Trophoblast cell (in vitro differentiated cells and primary cell): ENCODE results near the gene PIGO.
A peak's percentile ranks its signal among the peaks of the same experiment; 100 is the strongest.

Experiments used
- DNase-seq, 2 donors: peaks; one replicate each; pipeline ENCODE4 v3.0.0-alpha.2; 2016
- H2AFZ ChIP-seq: 2 replicates; pipeline ENCODE4 v1.6.1; 2013; ENCODE audit warnings: low read length, moderate library complexity, mild to moderate bottlenecking; ENCODE audit not compliant: insufficient read depth, poor library complexity
- H2AK5ac ChIP-seq: 2 replicates; pipeline ENCODE4 v1.6.1; 2013; ENCODE audit warnings: mild to moderate bottlenecking, low read length
- H2BK120ac ChIP-seq: 2 replicates; pipeline ENCODE4 v1.6.1; 2013; ENCODE audit warnings: low read length, mild to moderate bottlenecking, moderate library complexity; ENCODE audit not compliant: insufficient read depth, poor library complexity
- H2BK12ac ChIP-seq: 2 replicates; pipeline ENCODE4 v1.6.1; 2013; ENCODE audit warnings: mild to moderate bottlenecking, low read length, moderate library complexity
- H2BK5ac ChIP-seq: 2 replicates; pipeline ENCODE4 v1.6.1; 2013; ENCODE audit warnings: low read length, low read depth, moderate library complexity, mild to moderate bottlenecking; ENCODE audit not compliant: poor library complexity
- H3K14ac ChIP-seq: 2 replicates; pipeline ENCODE4 v1.6.1; 2013; ENCODE audit warnings: mild to moderate bottlenecking, low read length
- H3K18ac ChIP-seq: 2 replicates; pipeline ENCODE4 v1.6.1; 2013; ENCODE audit warnings: mild to moderate bottlenecking, low read length
- H3K23ac ChIP-seq: 2 replicates; pipeline ENCODE4 v1.6.1; 2013; ENCODE audit warnings: low read length
- H3K27ac ChIP-seq: 2 replicates; pipeline ENCODE4 v1.5.1; 2013; ENCODE audit warnings: low read depth, mild to moderate bottlenecking, inconsistent platforms, low read length, moderate library complexity
- H3K27me3 ChIP-seq: 2 replicates; pipeline ENCODE4 v1.6.1; 2013; ENCODE audit warnings: inconsistent platforms, mild to moderate bottlenecking, low read length, moderate library complexity; ENCODE audit not compliant: insufficient read depth
- H3K36me3 ChIP-seq, 2 experiments: 1 replicate in 1 of 2; 2 replicates in 1 of 2; pipeline ENCODE4 v1.6.1; 2013; ENCODE audit warnings: low read length in 2 of 2, mild to moderate bottlenecking in 2 of 2, moderate library complexity in 1 of 2; ENCODE audit not compliant: insufficient read depth in 2 of 2, control insufficient read depth in 1 of 2
- H3K4ac ChIP-seq: 2 replicates; pipeline ENCODE4 v1.6.1; 2013; ENCODE audit warnings: low read depth, mild to moderate bottlenecking, low read length, moderate library complexity
- H3K4me1 ChIP-seq, 2 experiments: 1 replicate in 1 of 2; 2 replicates in 1 of 2; pipeline ENCODE4 v1.6.1; 2013; ENCODE audit warnings: low read length in 2 of 2, mild to moderate bottlenecking in 2 of 2, moderate library complexity in 1 of 2; ENCODE audit not compliant: insufficient read depth in 2 of 2, control insufficient read depth in 1 of 2
- H3K4me2 ChIP-seq: 2 replicates; pipeline ENCODE4 v1.6.1; 2013; ENCODE audit warnings: inconsistent platforms, mild to moderate bottlenecking, low read length, moderate library complexity
- H3K4me3 ChIP-seq: 2 replicates; pipeline ENCODE4 v1.5.1; 2013; ENCODE audit warnings: mild to moderate bottlenecking, low read depth, low read length, inconsistent platforms
- H3K79me1 ChIP-seq: one replicate; pipeline ENCODE4 v1.6.1; 2013; ENCODE audit warnings: low read length
- H3K79me2 ChIP-seq: 2 replicates; pipeline ENCODE4 v1.6.1; 2013; ENCODE audit warnings: low read length, mild to moderate bottlenecking; ENCODE audit not compliant: control insufficient read depth, insufficient read depth, poor library complexity
- H3K9ac ChIP-seq: 2 replicates; pipeline ENCODE4 v1.6.1; 2013; ENCODE audit warnings: mild to moderate bottlenecking, low read length
- H3K9me3 ChIP-seq: 2 replicates; pipeline ENCODE4 v1.6.1; 2013; ENCODE audit warnings: low read depth, mild to moderate bottlenecking, control low read depth, inconsistent platforms, low read length; ENCODE audit not compliant: insufficient read depth
- H4K12ac ChIP-seq: 2 replicates; pipeline ENCODE4 v1.6.1; 2013; ENCODE audit warnings: low read depth, mild to moderate bottlenecking, low read length, moderate library complexity
- H4K8ac ChIP-seq: 2 replicates; pipeline ENCODE4 v1.6.1; 2013; ENCODE audit warnings: low read depth, mild to moderate bottlenecking, low read length, moderate library complexity
- H4K91ac ChIP-seq: one replicate; pipeline ENCODE4 v1.6.1; 2013; ENCODE audit warnings: low read depth, mild to moderate bottlenecking, low read length, moderate library complexity
- WGBS: extraction: QIAGEN DNeasy Blood & Tissue Kit; methylation state at CpG from one replicate; pipeline ENCODE4 v1.1.7; 2013; ENCODE audit warnings: missing lambda C conversion rate; ENCODE audit not compliant: insufficient read length, insufficient coverage; ENCODE audit errors: extremely low coverage; 5-methylcytosine and 5-hydroxymethylcytosine counted together

PIGO gene

GRCh38 chr9:35085078-35085477 is 11.3 kb downstream of the PIGO start:
- Histone ChIP-seq H3K4ac (no peak overlapping the region), H3K14ac (no peak overlapping the region), H3K9me3 (no peaks in the 10 kb centered on the region), H3K23ac (no peak overlapping the region), H2AFZ (no peak overlapping the region), H3K4me3 (no peak overlapping the region), H2BK120ac (no peak overlapping the region), H2BK5ac (no peak overlapping the region), H4K91ac (no peak overlapping the region), H3K27me3 (no peaks in the 10 kb centered on the region), H3K4me2 (no peak overlapping the region), H3K27ac (no peak overlapping the region), H3K79me1 (peaks cover under 1% of the 10 kb centered on the region), H3K9ac (no peak overlapping the region), H3K79me2 (no peaks in the 10 kb centered on the region), H2BK12ac (no peak overlapping the region), H4K12ac (no peak overlapping the region), H3K4me1 (no peaks in the 10 kb centered on the region), H4K8ac (no peak overlapping the region), H3K18ac (no peak overlapping the region), H2AK5ac (no peak overlapping the region), H3K36me3 (peaks cover 12 to 23% of the 10 kb centered on the region in 2 experiments)
- no CpG with 5 or more reads among the region's 2 CpGs for WGBS
- no peak for DNase-seq

- Histone ChIP-seq H4K12ac (peak within 1 kb of the TSS; percentile 60), H3K79me1 (peaks cover 8% of the 10 kb centered on the region), H3K4me2 (peak within 1 kb of the TSS; percentile 85), H3K27me3 (no peaks in the 10 kb centered on the region), H3K9ac (peak within 1 kb of the TSS; percentile 85), H3K14ac (peak within 1 kb of the TSS; percentile 76), H3K23ac (no peak within 1 kb of the TSS), H2BK5ac (peak within 1 kb of the TSS; percentile 78), H2AFZ (peak within 1 kb of the TSS; percentile 82), H3K18ac (peak within 1 kb of the TSS; percentile 73), H2AK5ac (peak within 1 kb of the TSS; percentile 32), H2BK12ac (no peak within 1 kb of the TSS), H3K9me3 (no peaks in the 10 kb centered on the region), H3K4ac (peak within 1 kb of the TSS; percentile 72), H3K79me2 (peaks cover 9% of the 10 kb centered on the region), H4K91ac (peak within 1 kb of the TSS; percentile 53), H3K4me3 (peak within 1 kb of the TSS; percentile 84), H3K27ac (peak within 1 kb of the TSS; percentile 77), H3K36me3 (peaks cover 23 to 26% of the 10 kb centered on the region in 2 experiments), H4K8ac (peak within 1 kb of the TSS; percentile 63), H2BK120ac (peak within 1 kb of the TSS; percentile 67), H3K4me1 (peaks cover 10 to 13% of the 10 kb centered on the region in 2 experiments)
- no CpG with 5 or more reads among the region's 67 CpGs for WGBS
- DNase-seq = peak; percentile 84 to 90
Observed at GRCh38 chr9:35079426-35080341, 16.7 kb downstream of the PIGO start, which contains the start of gene FANCG. FANCG (minus strand) TSS chr9:35079942; CDS start chr9:35079524, 418 bp downstream.

GRCh38 chr9:35079041-35079425 is 17.4 kb downstream of the PIGO start:
- Histone ChIP-seq H2AK5ac (peak overlapping the region; percentile 32), H2AFZ (peak overlapping the region; percentile 74), H3K27me3 (no peaks in the 10 kb centered on the region), H2BK120ac (peak overlapping the region; percentile 21), H3K27ac (peak overlapping the region; percentile 77), H3K9ac (peak overlapping the region; percentile 85), H3K4ac (peak overlapping the region; percentile 72), H2BK5ac (no peak overlapping the region), H4K91ac (peak overlapping the region; percentile 53), H3K4me3 (peak overlapping the region; percentile 84), H4K12ac (peak overlapping the region; percentile 60), H3K79me2 (peaks cover 9% of the 10 kb centered on the region), H2BK12ac (no peak overlapping the region), H4K8ac (peak overlapping the region; percentile 63), H3K9me3 (no peaks in the 10 kb centered on the region), H3K4me1 (peaks cover 10 to 13% of the 10 kb centered on the region in 2 experiments), H3K4me2 (peak overlapping the region; percentile 85), H3K79me1 (peaks cover 8% of the 10 kb centered on the region), H3K23ac (no peak overlapping the region), H3K14ac (peak overlapping the region; percentile 76), H3K36me3 (peaks cover 28 to 32% of the 10 kb centered on the region in 2 experiments), H3K18ac (peak overlapping the region; percentile 73)
- WGBS = no CpG with 5 or more reads among the region's 10 CpGs
- no peak for DNase-seq

- no peak overlapping the region for H3K4me3 ChIP-seq
- no peaks in the 10 kb centered on the region for H3K27me3 ChIP-seq
- H3K9ac ChIP-seq = peak overlapping the region; percentile 3
- no peak overlapping the region for H4K91ac ChIP-seq
- no peak overlapping the region for H4K8ac ChIP-seq
- H3K4me2 ChIP-seq = peak overlapping the region; percentile 85
- H2BK12ac ChIP-seq = no peak overlapping the region
- DNase-seq = no peak
- H2AFZ ChIP-seq = no peak overlapping the region
- no peak overlapping the region for H4K12ac ChIP-seq
- H3K23ac ChIP-seq = no peak overlapping the region
- no CpG with 5 or more reads among the region's 4 CpGs for WGBS
- H3K79me2 ChIP-seq = peaks cover 9% of the 10 kb centered on the region
- no peak overlapping the region for H2BK120ac ChIP-seq
- no peak overlapping the region for H3K27ac ChIP-seq
- H3K18ac ChIP-seq = no peak overlapping the region
- H2AK5ac ChIP-seq = no peak overlapping the region
- H3K36me3 ChIP-seq = peaks cover 30 to 40% of the 10 kb centered on the region in 2 experiments
- H3K4ac ChIP-seq = peak overlapping the region; percentile 60
- no peak overlapping the region for H3K14ac ChIP-seq
- no peak overlapping the region for H2BK5ac ChIP-seq
- H3K9me3 ChIP-seq = no peaks in the 10 kb centered on the region
- H3K4me1 ChIP-seq = peaks cover 10 to 13% of the 10 kb centered on the region in 2 experiments
- H3K79me1 ChIP-seq = peaks cover 9% of the 10 kb centered on the region
Observed at GRCh38 chr9:35078066-35078465, 18.3 kb downstream of the PIGO start.
